Mesodermal cell (in vitro differentiated cells): ENCODE data around the gene SMG7.

Source experiments
- H3K27ac ChIP-seq: 2 replicates; pipeline ENCODE4 v1.7.0; 2013; ENCODE audit warnings: mild to moderate bottlenecking, low read depth, low read length, moderate library complexity; ENCODE audit not compliant: severe bottlenecking
- H3K36me3 ChIP-seq: 2 replicates; pipeline ENCODE4 v1.7.1; 2013; ENCODE audit warnings: mild to moderate bottlenecking, low read length, moderate library complexity; ENCODE audit not compliant: control insufficient read depth, insufficient read depth
- H3K4me1 ChIP-seq: one replicate; pipeline ENCODE4 v1.7.1; 2013; ENCODE audit warnings: mild to moderate bottlenecking, low read length; ENCODE audit not compliant: insufficient read depth, control insufficient read depth, poor library complexity, severe bottlenecking
- H3K4me3 ChIP-seq: 2 replicates; pipeline ENCODE4 v1.7.0; 2013; ENCODE audit warnings: low read length, control low read depth, mild to moderate bottlenecking; ENCODE audit not compliant: insufficient read depth, poor library complexity, severe bottlenecking; ENCODE audit errors: extremely low read depth
- H3K9me3 ChIP-seq: 2 replicates; pipeline ENCODE4 v1.7.1; 2013; ENCODE audit warnings: mild to moderate bottlenecking, low read length, moderate library complexity; ENCODE audit not compliant: control insufficient read depth
- WGBS, 2 experiments: methylation state at CpG; one replicate each; pipeline ENCODE4 v1.1.5; 2013; ENCODE audit warnings: missing lambda C conversion rate in 2 of 2; ENCODE audit not compliant: insufficient coverage in 2 of 2; 5-methylcytosine and 5-hydroxymethylcytosine counted together

The SMG7 gene

GRCh38 chr1:183484254-183484653 lies 12.0 kb downstream of the SMG7 start:
- no CpG with 5 or more reads among the region's 1 CpG for WGBS, 2 experiments
- H3K4me3 ChIP-seq, result no peak overlapping the region
- peaks cover 5% of the 10 kb centered on the region for H3K4me1 ChIP-seq
- H3K9me3 ChIP-seq, result no peaks in the 10 kb centered on the region
- no peak overlapping the region for H3K27ac ChIP-seq
- peaks cover 6% of the 10 kb centered on the region for H3K36me3 ChIP-seq

- H3K4me3 ChIP-seq, result no peak overlapping the region
- H3K4me1 ChIP-seq, result peaks cover 5% of the 10 kb centered on the region
- no peaks in the 10 kb centered on the region for H3K9me3 ChIP-seq
- peaks cover 6% of the 10 kb centered on the region for H3K36me3 ChIP-seq
- WGBS, 2 experiments, result no CpG with 5 or more reads among the region's 1 CpG
- no peak overlapping the region for H3K27ac ChIP-seq
Measured at GRCh38 chr1:183484851-183485250, 12.6 kb downstream of the SMG7 start.

- Histone ChIP-seq H3K27ac (no peak overlapping the region), H3K9me3 (no peaks in the 10 kb centered on the region), H3K4me3 (no peak overlapping the region), H3K4me1 (no peaks in the 10 kb centered on the region), H3K36me3 (peaks cover 6% of the 10 kb centered on the region)
- WGBS, 2 experiments, result 100% methylated on average over 2 of the region's 2 CpGs
Measured at GRCh38 chr1:183487674-183488442, 15.6 kb downstream of the SMG7 start.

GRCh38 chr1:183490932-183491331 lies 18.6 kb downstream of the SMG7 start:
- no peaks in the 10 kb centered on the region for H3K9me3 ChIP-seq
- WGBS, 2 experiments, result 92 to 94% methylated on average over 2 of the region's 5 CpGs
- H3K36me3 ChIP-seq, result peaks cover 6% of the 10 kb centered on the region
- H3K4me3 ChIP-seq, result no peak overlapping the region
- H3K27ac ChIP-seq, result no peak overlapping the region
- H3K4me1 ChIP-seq, result no peaks in the 10 kb centered on the region

DNA sequence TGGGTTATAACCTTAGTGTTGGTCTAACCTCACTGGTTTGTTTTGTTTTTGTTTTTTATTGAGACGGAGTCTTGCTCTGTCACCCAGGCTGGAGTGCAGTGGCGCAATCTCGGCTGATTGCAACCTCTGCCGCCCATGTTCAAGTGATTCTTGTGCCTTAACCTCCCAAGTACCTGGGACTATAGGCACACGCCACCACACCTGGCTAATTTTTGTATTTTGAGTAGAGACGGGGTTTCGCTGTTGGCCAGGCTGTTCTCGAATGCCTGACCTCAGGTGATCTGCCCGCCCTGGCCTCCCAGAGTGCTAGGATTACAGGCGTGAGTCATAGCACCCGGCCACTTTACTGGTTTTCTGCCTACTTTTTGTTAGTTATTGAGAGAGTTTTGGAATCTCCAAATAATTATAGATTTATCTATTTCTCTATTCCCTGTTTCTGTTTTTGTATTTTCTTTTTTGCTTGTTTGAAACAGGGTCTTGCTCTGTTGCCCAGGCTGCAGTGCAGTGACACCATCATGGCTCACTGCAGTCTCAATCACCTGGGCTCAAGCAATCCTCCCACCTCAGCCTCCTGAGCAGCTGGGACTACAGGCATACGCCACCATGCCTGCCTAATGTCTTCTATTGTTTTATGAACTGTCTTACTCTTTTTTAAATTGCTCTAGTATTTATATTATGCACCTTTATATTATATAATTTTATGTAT lies 21.4 kb downstream of the SMG7 start:
- Histone ChIP-seq H3K27ac (no peak overlapping the region), H3K36me3 (no peaks in the 10 kb centered on the region), H3K9me3 (no peaks in the 10 kb centered on the region), H3K4me3 (no peak overlapping the region), H3K4me1 (no peaks in the 10 kb centered on the region)
- WGBS, 2 experiments, result 92 to 94% methylated on average over 7 of the region's 12 CpGs

DNA sequence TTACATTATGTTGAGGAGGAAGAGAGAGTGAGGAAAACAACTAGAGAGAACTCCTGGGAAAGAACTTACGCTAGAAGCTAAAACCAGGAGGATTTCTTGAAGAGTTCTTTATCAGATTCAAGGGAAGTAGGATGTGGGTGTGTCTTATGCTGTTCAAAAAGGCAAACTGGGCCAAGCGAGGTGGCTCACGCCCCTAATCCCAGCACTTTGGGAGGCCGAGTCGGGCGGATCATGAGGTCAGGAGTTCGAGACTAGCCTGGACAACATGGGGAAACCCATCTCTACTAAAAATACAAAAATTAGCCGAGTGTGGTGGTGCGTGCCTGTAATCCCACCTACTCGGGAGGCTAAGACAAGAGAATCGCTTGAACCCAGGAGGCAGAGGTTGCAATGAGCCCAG lies 23.1 kb downstream of the SMG7 start:
- WGBS, 2 experiments, result 90 to 98% methylated on average over 7 of the region's 11 CpGs
- no peaks in the 10 kb centered on the region for H3K36me3 ChIP-seq
- no peaks in the 10 kb centered on the region for H3K4me1 ChIP-seq
- H3K4me3 ChIP-seq, result no peak overlapping the region
- H3K9me3 ChIP-seq, result no peaks in the 10 kb centered on the region
- H3K27ac ChIP-seq, result no peak overlapping the region

GRCh38 chr1:183497218-183497617 lies 24.9 kb downstream of the SMG7 start:
- 100% methylated on average over 1 of the region's 2 CpGs for WGBS, 2 experiments
- H3K4me3 ChIP-seq, result no peak overlapping the region
- no peaks in the 10 kb centered on the region for H3K36me3 ChIP-seq
- no peaks in the 10 kb centered on the region for H3K4me1 ChIP-seq
- H3K27ac ChIP-seq, result no peak overlapping the region
- no peaks in the 10 kb centered on the region for H3K9me3 ChIP-seq

DNA sequence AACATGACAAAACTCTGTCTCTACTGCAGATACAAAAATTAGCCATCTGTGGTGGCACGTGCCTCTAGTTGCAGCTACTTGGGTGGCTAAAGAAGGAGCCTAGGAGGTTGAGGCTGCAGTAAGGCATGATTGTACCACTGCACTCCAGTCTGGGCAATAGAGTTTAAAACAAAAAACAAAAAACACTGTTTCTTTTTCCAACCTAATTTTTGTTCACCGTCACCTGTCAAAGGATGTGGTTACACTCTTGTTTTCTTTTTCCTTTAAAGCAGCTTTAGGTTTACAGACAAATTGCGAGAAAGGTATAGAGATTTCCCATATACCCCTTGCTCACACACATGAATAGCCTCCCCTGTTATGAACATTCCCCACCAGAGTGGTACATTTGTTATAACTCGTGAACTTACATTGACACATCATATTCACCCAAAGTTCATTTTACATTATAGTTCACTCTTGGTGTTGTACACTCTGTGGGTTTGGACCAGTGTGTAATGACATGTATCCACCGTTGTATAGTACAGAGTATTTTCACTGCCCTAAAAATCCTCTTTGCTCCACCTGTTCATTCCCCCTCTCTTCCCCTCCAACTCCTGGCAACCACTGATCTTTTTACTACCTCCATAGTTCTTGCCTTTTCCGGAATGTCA lies 26.2 kb downstream of the SMG7 start:
- Histone ChIP-seq H3K9me3 (no peaks in the 10 kb centered on the region), H3K4me3 (no peak overlapping the region), H3K27ac (no peak overlapping the region), H3K36me3 (no peaks in the 10 kb centered on the region), H3K4me1 (no peaks in the 10 kb centered on the region)
- 85 to 94% methylated on average over 2 of the region's 6 CpGs for WGBS, 2 experiments

GRCh38 chr1:183505454-183506089 lies 33.3 kb downstream of the SMG7 start:
- 67 to 71% methylated on average over 1 of the region's 5 CpGs for WGBS, 2 experiments
- Histone ChIP-seq H3K9me3 (no peaks in the 10 kb centered on the region), H3K27ac (no peak overlapping the region), H3K4me3 (no peak overlapping the region), H3K4me1 (peaks cover 9% of the 10 kb centered on the region), H3K36me3 (no peaks in the 10 kb centered on the region)

DNA sequence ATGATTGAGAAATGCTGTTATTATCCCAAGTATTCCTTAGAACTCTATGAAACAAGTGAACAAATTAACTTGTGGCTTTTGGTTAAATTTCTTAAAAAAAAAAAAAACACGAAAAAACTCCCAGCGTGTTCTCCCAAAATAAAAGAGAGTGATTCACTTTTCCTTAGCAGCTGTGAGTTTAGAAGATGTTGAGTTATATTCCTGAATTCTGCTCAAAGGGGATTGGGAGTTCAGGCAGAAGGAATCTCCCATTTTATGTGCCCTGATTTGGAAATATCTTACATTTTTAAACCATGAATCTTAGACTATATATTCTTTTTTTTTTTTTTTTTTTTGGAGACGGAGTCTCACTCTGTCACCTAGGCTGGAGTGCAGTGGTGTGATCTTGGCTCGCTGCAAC lies 34.3 kb downstream of the SMG7 start:
- Histone ChIP-seq H3K36me3 (no peaks in the 10 kb centered on the region), H3K4me1 (peaks cover 9% of the 10 kb centered on the region), H3K27ac (no peak overlapping the region), H3K9me3 (no peaks in the 10 kb centered on the region), H3K4me3 (no peak overlapping the region)
- 100% methylated on average over 1 of the region's 4 CpGs for WGBS, 2 experiments
